GM10248 (cell line): Measurements from ENCODE around the gene EFCAB8.

Source experiments
- CTCF ChIA-PET: fragments of 300-600 bp; sonication (Branson Sonifier 250); formaldehyde crosslinking; extraction: SDS; loops from one replicate; lab custom pipeline; 2021; ENCODE audit warnings: antibody characterized with exemption; lab: Yijun Ruan, JAX
- POLR2A ChIA-PET: fragments of 350-650 bp; sonication (Branson Sonifier 250); formaldehyde crosslinking; extraction: SDS; loops from one replicate; lab custom pipeline; 2020; ENCODE audit warnings: antibody characterized with exemption; lab: Yijun Ruan, JAX
- DNase-seq: peaks from one replicate; pipeline ENCODE4 v3.0.0; 2012; ENCODE audit errors: extremely low spot score
- CTCF ChIP-seq: IDR thresholded peaks from 2 replicates; pipeline ENCODE4 v1.5.1; 2012; ENCODE audit warnings: mild to moderate bottlenecking, low read depth; ENCODE audit errors: extremely low read depth, missing control alignments, control extremely low read depth

EFCAB8 gene

GRCh38 chr20:33010133-33010504, 151.4 kb downstream of the EFCAB8 start:
- TF ChIP-seq CTCF: no peak
- ChIA-PET CTCF (interaction anchor here (1.5 kb wide), 1 partner anchor 14 kb away, joined by 3 read pairs; no protein-coding TSS in a partner anchor), POLR2A (no interaction called here)
- no peak for DNase-seq

GRCh38 chr20:33010674-33011449, 152.1 kb downstream of the EFCAB8 start:
- ChIA-PET CTCF (no interaction called here), POLR2A (no interaction called here)
- no peak for TF ChIP-seq CTCF
- no peak for DNase-seq
